Mesenchymal stem cell (in vitro differentiated cells and primary cell): ENCODE results near the gene RFX2.

Experiments used
- DNase-seq: peaks from one replicate; pipeline ENCODE4 v3.0.0-alpha.2; 2013
- H2AFZ ChIP-seq: one replicate; pipeline ENCODE4 v1.6.1; 2013; ENCODE audit warnings: low read depth, mild to moderate bottlenecking, control low read depth, inconsistent platforms, low read length, moderate library complexity
- H2AK5ac ChIP-seq: 2 replicates; pipeline ENCODE4 v1.6.1; 2013; ENCODE audit warnings: low read length, moderate library complexity, mild to moderate bottlenecking, inconsistent platforms; ENCODE audit not compliant: severe bottlenecking
- H2BK120ac ChIP-seq: one replicate; pipeline ENCODE4 v1.6.1; 2013; ENCODE audit warnings: low read depth, mild to moderate bottlenecking, inconsistent platforms, low read length, moderate library complexity
- H2BK12ac ChIP-seq, 2 experiments: one replicate each; pipeline ENCODE4 v1.6.1; 2013; ENCODE audit warnings: inconsistent platforms in 2 of 2, low read length in 2 of 2, mild to moderate bottlenecking in 2 of 2, moderate library complexity in 2 of 2, control low read depth in 1 of 2
- H2BK15ac ChIP-seq: one replicate; pipeline ENCODE4 v1.6.1; 2013; ENCODE audit warnings: mild to moderate bottlenecking, low read depth, inconsistent platforms; ENCODE audit not compliant: poor library complexity, severe bottlenecking
- H2BK5ac ChIP-seq: 2 replicates; pipeline ENCODE4 v1.6.1; 2013; ENCODE audit warnings: low read depth, mild to moderate bottlenecking, low read length, control low read depth, inconsistent platforms; ENCODE audit not compliant: poor library complexity, severe bottlenecking
- H3K14ac ChIP-seq, 2 experiments: one replicate each; pipeline ENCODE4 v1.6.1; 2013; ENCODE audit warnings: inconsistent platforms in 2 of 2, low read length in 2 of 2, control low read depth in 1 of 2, mild to moderate bottlenecking in 1 of 2, moderate library complexity in 1 of 2
- H3K18ac ChIP-seq, 2 experiments: one replicate each; pipeline ENCODE4 v1.6.1; 2013; ENCODE audit warnings: inconsistent platforms in 2 of 2, low read length in 2 of 2, control low read depth in 1 of 2, low read depth in 1 of 2, mild to moderate bottlenecking in 1 of 2
- H3K23ac ChIP-seq, 2 experiments: one replicate each; pipeline ENCODE4 v1.6.1; 2013; ENCODE audit warnings: inconsistent platforms in 2 of 2, low read length in 2 of 2, mild to moderate bottlenecking in 2 of 2, moderate library complexity in 2 of 2, control low read depth in 1 of 2
- H3K27ac ChIP-seq: 2 replicates; pipeline ENCODE4 v1.5.1; 2013; ENCODE audit warnings: mild to moderate bottlenecking, moderate library complexity, low read length, control low read depth, inconsistent platforms; ENCODE audit not compliant: poor library complexity, severe bottlenecking
- H3K27me3 ChIP-seq, 2 experiments: 2 replicates each; pipeline versions ENCODE4 v1.6.1 to v1.7.0; 2013; ENCODE audit warnings: low read length in 2 of 2, mild to moderate bottlenecking in 2 of 2, moderate library complexity in 2 of 2, control low read depth in 1 of 2, inconsistent platforms in 1 of 2; ENCODE audit not compliant: control insufficient read depth in 1 of 2, insufficient read depth in 1 of 2
- H3K36me3 ChIP-seq, 2 experiments: 2 replicates each; pipeline versions ENCODE4 v1.6.1 to v1.7.0; 2013; ENCODE audit warnings: low read length in 2 of 2, control low read depth in 1 of 2, inconsistent platforms in 1 of 2, low read depth in 1 of 2, mild to moderate bottlenecking in 1 of 2; ENCODE audit not compliant: insufficient read depth in 2 of 2, control insufficient read depth in 1 of 2
- H3K4ac ChIP-seq, 2 experiments: one replicate each; pipeline ENCODE4 v1.6.1; 2013; ENCODE audit warnings: inconsistent platforms in 2 of 2, low read length in 2 of 2, mild to moderate bottlenecking in 2 of 2, moderate library complexity in 2 of 2, control low read depth in 1 of 2, low read depth in 1 of 2
- H3K4me1 ChIP-seq: 2 replicates; pipeline ENCODE4 v1.6.1; 2013; ENCODE audit warnings: low read depth, low read length, control low read depth; ENCODE audit not compliant: control insufficient read depth, insufficient read depth
- H3K4me2 ChIP-seq: 2 replicates; pipeline ENCODE4 v1.6.1; 2013; ENCODE audit warnings: low read length, mild to moderate bottlenecking, inconsistent platforms; ENCODE audit not compliant: poor library complexity, severe bottlenecking
- H3K4me3 ChIP-seq, 2 experiments: 2 replicates each; pipeline versions ENCODE4 v1.5.1 to v1.7.0; 2013; ENCODE audit warnings: low read length in 2 of 2, mild to moderate bottlenecking in 2 of 2, control low read depth in 1 of 2, low read depth in 1 of 2; ENCODE audit not compliant: insufficient read depth in 1 of 2
- H3K79me1 ChIP-seq: replicated peaks from 2 replicates; pipeline ENCODE4 v1.6.1; 2013; ENCODE audit warnings: mild to moderate bottlenecking, control low read depth, low read length, inconsistent platforms; ENCODE audit not compliant: poor library complexity, severe bottlenecking
- H3K9ac ChIP-seq: 2 replicates; pipeline ENCODE4 v1.7.0; 2013; ENCODE audit warnings: mild to moderate bottlenecking, low read length, moderate library complexity
- H3K9me3 ChIP-seq: 2 replicates; pipeline ENCODE4 v1.7.0; 2013; ENCODE audit warnings: mild to moderate bottlenecking, low read length; ENCODE audit not compliant: control insufficient read depth
- H4K8ac ChIP-seq: one replicate; pipeline ENCODE4 v1.6.1; 2013; ENCODE audit warnings: inconsistent platforms, mild to moderate bottlenecking, low read length, moderate library complexity
- H4K91ac ChIP-seq: one replicate; pipeline ENCODE4 v1.6.1; 2013; ENCODE audit warnings: mild to moderate bottlenecking, low read length, inconsistent platforms
- WGBS: methylation state at CpG from one replicate; pipeline ENCODE4 v1.1.7; 2013; ENCODE audit warnings: mixed read lengths; 5-methylcytosine and 5-hydroxymethylcytosine counted together

Gene RFX2

GRCh38 chr19:5989388-5990074 lies 120.8 kb downstream of the RFX2 start:
- H2BK120ac ChIP-seq: no peak overlapping the region
- no peak overlapping the region for H4K91ac ChIP-seq
- no peak overlapping the region for H3K4me3 ChIP-seq
- peaks cover 0 to 22% of the 10 kb centered on the region in 2 experiments for H3K36me3 ChIP-seq
- no peak overlapping the region for H2AK5ac ChIP-seq
- H2AFZ ChIP-seq: no peak overlapping the region
- H3K27ac ChIP-seq: no peak overlapping the region
- H3K23ac ChIP-seq: peak overlapping the region in 1 of 2 experiments; percentile 66
- H3K18ac ChIP-seq: no peak overlapping the region
- peaks cover 15% of the 10 kb centered on the region for H3K4me1 ChIP-seq
- H3K9ac ChIP-seq: no peak overlapping the region
- no peaks in the 10 kb centered on the region for H3K9me3 ChIP-seq
- H4K8ac ChIP-seq: no peak overlapping the region
- no peaks in the 10 kb centered on the region for H3K79me1 ChIP-seq
- no peak for DNase-seq
- H3K4ac ChIP-seq: no peak overlapping the region
- H2BK15ac ChIP-seq: no peak overlapping the region
- 76% methylated on average over 8 of the region's 8 CpGs for WGBS
- H3K27me3 ChIP-seq: no peaks in the 10 kb centered on the region
- no peak overlapping the region for H3K14ac ChIP-seq
- H3K4me2 ChIP-seq: no peak overlapping the region
- no peak overlapping the region for H2BK5ac ChIP-seq
- no peak overlapping the region for H2BK12ac ChIP-seq

- no peak overlapping the region for H2BK120ac ChIP-seq
- no peak overlapping the region for H2BK5ac ChIP-seq
- peaks cover 15% of the 10 kb centered on the region for H3K4me1 ChIP-seq
- H3K4me3 ChIP-seq: no peak overlapping the region
- no peaks in the 10 kb centered on the region for H3K27me3 ChIP-seq
- H2BK12ac ChIP-seq: no peak overlapping the region
- no peak overlapping the region for H4K91ac ChIP-seq
- peak overlapping the region in 1 of 2 experiments; percentile 37 for H3K14ac ChIP-seq
- H3K27ac ChIP-seq: no peak overlapping the region
- no peak overlapping the region for H3K9ac ChIP-seq
- no peaks in the 10 kb centered on the region for H3K79me1 ChIP-seq
- H2BK15ac ChIP-seq: no peak overlapping the region
- peaks cover 0 to 21% of the 10 kb centered on the region in 2 experiments for H3K36me3 ChIP-seq
- H3K4me2 ChIP-seq: no peak overlapping the region
- no peak for DNase-seq
- no peak overlapping the region for H2AK5ac ChIP-seq
- H4K8ac ChIP-seq: no peak overlapping the region
- no peak overlapping the region for H3K4ac ChIP-seq
- no peak overlapping the region for H3K18ac ChIP-seq
- no peak overlapping the region for H3K23ac ChIP-seq
- WGBS: 88% methylated on average over 6 of the region's 8 CpGs
- H2AFZ ChIP-seq: no peak overlapping the region
- H3K9me3 ChIP-seq: no peaks in the 10 kb centered on the region
These were observed 121.5 kb downstream of the RFX2 start for GRCh38 chr19:5988517-5989387.

- Histone ChIP-seq H3K18ac (no peak overlapping the region), H2BK120ac (no peak overlapping the region), H3K36me3 (peaks cover 0 to 7% of the 10 kb centered on the region in 2 experiments), H3K27ac (no peak overlapping the region), H3K9me3 (no peaks in the 10 kb centered on the region), H2BK15ac (no peak overlapping the region), H2AFZ (peak overlapping the region; percentile 76), H3K14ac (peak overlapping the region in 1 of 2 experiments; percentile 44), H3K9ac (peak overlapping the region; percentile 81), H3K23ac (no peak overlapping the region), H3K4ac (no peak overlapping the region), H2BK12ac (peak overlapping the region in 1 of 2 experiments; percentile 49), H4K8ac (peak overlapping the region; percentile 59), H2BK5ac (no peak overlapping the region), H3K4me1 (peaks cover 15% of the 10 kb centered on the region), H4K91ac (no peak overlapping the region), H3K79me1 (no peaks in the 10 kb centered on the region), H3K27me3 (no peaks in the 10 kb centered on the region), H2AK5ac (no peak overlapping the region), H3K4me3 (peak overlapping the region in 1 of 2 experiments; percentile 76), H3K4me2 (peak overlapping the region; percentile 58)
- 45% methylated on average over 17 of the region's 17 CpGs for WGBS
- peak; percentile 77 for DNase-seq
These were observed 123.1 kb downstream of the RFX2 start for GRCh38 chr19:5987077-5987818.
